ENCODE measurements around the gene SRD5A3. TPM values are rescaled to one million over a fixed set of nuclear protein-coding genes. Genes with fewer than 3 reads are reported as not detected.
A peak's percentile ranks its signal among the peaks of the same experiment; 100 is the strongest.

The SRD5A3 gene
- total and polyA plus RNA-seq, 8 donors, result 1.8 to 13.0 (median 9.3) TPM; not detected in 1

DNA sequence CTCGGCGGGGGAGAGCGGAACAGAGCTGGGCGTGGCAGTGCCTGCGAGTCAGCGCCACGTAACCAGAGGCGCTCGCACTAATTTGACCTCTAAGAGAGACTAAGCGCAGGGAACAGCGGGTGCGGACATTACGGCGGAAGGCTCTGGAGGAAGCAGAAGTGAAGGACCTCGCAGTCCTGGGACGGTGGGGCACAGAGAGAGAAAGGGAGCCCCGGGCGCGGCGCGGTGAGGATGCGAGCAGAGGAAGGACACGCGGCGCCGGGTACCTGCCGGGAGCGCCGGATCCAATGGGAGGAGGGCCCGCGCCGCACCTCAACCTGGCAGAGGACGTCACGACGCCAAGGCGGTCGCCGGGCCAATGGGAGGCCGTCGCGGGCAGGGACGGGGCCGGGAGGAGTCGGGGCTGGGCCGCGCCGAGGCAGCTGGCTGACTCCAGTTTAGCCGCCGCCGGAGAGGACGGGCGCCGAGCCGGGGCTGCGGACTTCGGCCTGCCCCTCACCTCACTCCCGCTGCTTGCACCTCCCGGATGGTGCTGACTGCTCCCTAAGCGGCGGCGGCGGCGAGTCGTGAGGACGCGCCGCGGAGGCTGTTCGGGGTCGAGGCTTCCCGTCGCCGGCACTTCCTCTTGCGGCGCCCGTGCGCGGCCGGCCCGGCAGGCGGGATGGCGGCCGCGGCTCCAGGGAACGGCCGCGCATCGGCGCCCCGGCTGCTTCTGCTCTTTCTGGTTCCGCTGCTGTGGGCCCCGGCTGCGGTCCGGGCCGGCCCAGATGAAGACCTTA lies 49.7 kb downstream of the SRD5A3 start, which contains the start of gene TMEM165:
TMEM165 (plus strand) TSS at position 429 of the 779 bp plus-strand sequence; CDS start at position 662, 233 bp downstream.
- Histone ChIP-seq H3K36me3 (peaks cover 0 to 3% (median under 1%) of the 10 kb centered on the region in 4 donors), H3K27me3 (no peaks in the 10 kb centered on the region), H3K4me1 (peaks cover 28 to 42% (median 37%) of the 10 kb centered on the region in 4 donors), H3K4me3 (peak within 1 kb of the TSS; percentile 68 to 76 (median 76)), H3K9me3 (no peaks in the 10 kb centered on the region), H3K27ac (peak within 1 kb of the TSS; percentile 95 to 99 (median 97))
- intact Hi-C loops (cut with DNase I; ENCODE audit: low total_unique reads), result loop anchor here (5.0 kb wide), 1 partner anchor 48 kb away; the partner anchor contains the start of gene SRD5A3
- WGBS, 5 donors, result 0 to 1% (median 0%) methylated on average over 57 to 95 of the region's 95 CpGs
- TF ChIP-seq POLR2A (IDR thresholded peaks at IDR 0.05) (peak in 3 of 4 donors; percentile 61 to 95 (median 82)), POLR2AphosphoS5 (IDR thresholded peaks at IDR 0.05) (peak; percentile 84 to 98 (median 98)), EP300 (IDR thresholded peaks at IDR 0.05) (no peak)
- TF ChIP-seq, protein P1, sequence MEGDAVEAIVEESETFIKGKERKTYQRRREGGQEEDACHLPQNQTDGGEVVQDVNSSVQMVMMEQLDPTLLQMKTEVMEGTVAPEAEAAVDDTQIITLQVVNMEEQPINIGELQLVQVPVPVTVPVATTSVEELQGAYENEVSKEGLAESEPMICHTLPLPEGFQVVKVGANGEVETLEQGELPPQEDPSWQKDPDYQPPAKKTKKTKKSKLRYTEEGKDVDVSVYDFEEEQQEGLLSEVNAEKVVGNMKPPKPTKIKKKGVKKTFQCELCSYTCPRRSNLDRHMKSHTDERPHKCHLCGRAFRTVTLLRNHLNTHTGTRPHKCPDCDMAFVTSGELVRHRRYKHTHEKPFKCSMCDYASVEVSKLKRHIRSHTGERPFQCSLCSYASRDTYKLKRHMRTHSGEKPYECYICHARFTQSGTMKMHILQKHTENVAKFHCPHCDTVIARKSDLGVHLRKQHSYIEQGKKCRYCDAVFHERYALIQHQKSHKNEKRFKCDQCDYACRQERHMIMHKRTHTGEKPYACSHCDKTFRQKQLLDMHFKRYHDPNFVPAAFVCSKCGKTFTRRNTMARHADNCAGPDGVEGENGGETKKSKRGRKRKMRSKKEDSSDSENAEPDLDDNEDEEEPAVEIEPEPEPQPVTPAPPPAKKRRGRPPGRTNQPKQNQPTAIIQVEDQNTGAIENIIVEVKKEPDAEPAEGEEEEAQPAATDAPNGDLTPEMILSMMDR (IDR thresholded peaks at IDR 0.05), result peak in 1 of 7 experiments; percentile 14
- DNase-seq, result peak; percentile 96 to 98

DNA sequence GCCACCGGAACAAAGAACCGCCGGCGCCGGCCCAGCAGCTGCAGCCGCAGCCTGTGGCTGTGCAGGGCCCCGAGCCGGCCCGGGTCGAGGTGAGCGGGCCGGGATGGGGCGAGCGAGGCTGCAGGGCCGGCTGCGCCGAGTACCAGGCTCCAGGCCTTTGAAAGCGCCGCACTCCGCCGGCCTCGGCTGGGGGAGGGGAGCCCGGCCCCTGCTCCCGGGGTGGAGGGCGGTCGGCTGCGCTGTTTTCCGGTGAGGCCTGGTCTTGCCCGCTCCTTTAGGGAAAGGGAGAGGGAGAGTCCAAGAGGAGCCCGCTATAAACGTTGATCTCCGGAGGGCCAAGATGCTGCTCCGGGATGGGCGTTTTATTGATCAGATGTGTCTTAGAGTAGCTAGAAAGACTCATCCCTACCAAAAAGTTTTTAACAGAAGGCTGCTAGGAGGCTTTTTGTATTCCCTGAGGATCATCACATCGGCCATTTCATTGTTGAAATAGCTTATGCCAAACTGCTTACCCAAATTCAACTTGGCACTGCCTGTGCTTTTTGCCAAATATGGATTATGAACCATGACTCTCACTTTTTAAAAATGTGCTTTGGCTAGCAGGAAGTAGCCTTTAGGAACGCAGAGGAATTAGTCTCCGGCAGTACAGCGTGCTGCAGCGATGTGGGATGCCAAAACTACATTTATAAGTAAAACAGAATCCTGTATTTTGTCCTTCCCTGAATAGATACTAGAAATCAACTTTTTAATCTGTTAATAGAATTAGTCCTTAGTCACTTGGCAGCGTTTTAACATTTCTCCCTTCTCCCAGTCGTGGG lies 50.5 kb downstream of the SRD5A3 start:
- no peaks in the 10 kb centered on the region for H3K9me3 ChIP-seq
- intact Hi-C loops (cut with DNase I; ENCODE audit: low total_unique reads), result loop anchor here (5.0 kb wide), 1 partner anchor 49 kb away; the partner anchor contains the start of gene SRD5A3
- peak; percentile 46 to 88 for DNase-seq
- H3K4me1 ChIP-seq, result peaks cover 28 to 50% (median 42%) of the 10 kb centered on the region in 4 donors
- H3K27ac ChIP-seq, result peak overlapping the region; percentile 95 to 99 (median 97)
- TF ChIP-seq POLR2A (IDR thresholded peaks at IDR 0.05) (no peak), EP300 (IDR thresholded peaks at IDR 0.05) (no peak), POLR2AphosphoS5 (IDR thresholded peaks at IDR 0.05) (peak; percentile 12 to 32 (median 32))
- TF ChIP-seq, protein P1 (IDR thresholded peaks at IDR 0.05), result no peak
- H3K4me3 ChIP-seq, result peak overlapping the region; percentile 68 to 76 (median 76)
- WGBS, 5 donors, result 0 to 1% (median 0%) methylated on average over 24 to 41 of the region's 41 CpGs
- H3K36me3 ChIP-seq, result peaks cover 0 to 11% (median 5%) of the 10 kb centered on the region in 4 donors
- no peaks in the 10 kb centered on the region for H3K27me3 ChIP-seq

DNA sequence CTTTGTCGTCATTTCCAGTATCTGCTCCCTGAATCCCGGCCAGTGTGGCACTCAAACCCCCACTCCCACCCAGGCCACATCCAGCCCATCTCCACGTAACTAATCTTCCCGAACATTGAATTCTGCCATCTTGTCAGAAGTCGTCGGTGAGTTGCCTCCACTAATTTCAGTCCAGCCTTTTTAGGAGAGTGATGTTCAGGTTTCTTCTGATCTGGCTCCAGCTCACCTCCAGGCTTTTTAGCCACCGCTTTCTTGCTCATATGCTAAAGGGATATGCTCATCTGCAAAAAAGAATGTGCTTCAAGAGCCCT lies 51.0 kb downstream of the SRD5A3 start:
- TF ChIP-seq, protein P1 (IDR thresholded peaks at IDR 0.05), result no peak
- TF ChIP-seq EP300 (IDR thresholded peaks at IDR 0.05), result no peak
- TF ChIP-seq POLR2A (IDR thresholded peaks at IDR 0.05), result no peak
- TF ChIP-seq POLR2AphosphoS5 (IDR thresholded peaks at IDR 0.05), result no peak
- Histone ChIP-seq H3K4me1 (peaks cover 28 to 54% (median 43%) of the 10 kb centered on the region in 4 donors), H3K27me3 (no peaks in the 10 kb centered on the region), H3K27ac (peak overlapping the region; percentile 34 to 99 (median 96)), H3K4me3 (peak overlapping the region; percentile 68 to 76 (median 76)), H3K9me3 (no peaks in the 10 kb centered on the region), H3K36me3 (peaks cover 0 to 15% (median 8%) of the 10 kb centered on the region in 4 donors)
- intact Hi-C loops (cut with DNase I; ENCODE audit: low total_unique reads), result loop anchor here (5.0 kb wide), 1 partner anchor 50 kb away; the partner anchor contains the start of gene SRD5A3
- DNase-seq, result peak in 1 of 2 donors; percentile 64
- WGBS, 5 donors, result 5 to 11% (median 7%) methylated on average over 7 of the region's 7 CpGs

All from stomach (tissue), 9 donors.